Activated gamma-delta T cell treated with Interleukin-2 at 50 U/mL for 16 hours (primary cell): ENCODE measurements around the gene KRT1.
"Not testable (repeated sequence)": the region's sequence is repeated elsewhere in the genome, so short reads cannot be mapped to it uniquely, and the experiment has no call there.

Experiments used
- DNase-seq: peaks from one replicate; pipeline ENCODE4 v3.0.0-alpha.2; 2020

Gene KRT1

GRCh38 chr12:52679875-52680274 is 332 bp downstream of the KRT1 start:
- no peak for DNase-seq

GRCh38 chr12:52677671-52678070 is 2.5 kb downstream of the KRT1 start:
- no peak for DNase-seq

- DNase-seq = no peak
These were observed 3.1 kb downstream of the KRT1 start for GRCh38 chr12:52677126-52677525.

GRCh38 chr12:52676163-52676562 is 4.0 kb downstream of the KRT1 start:
- DNase-seq = no peak

- DNase-seq = no peak
These were observed 4.9 kb downstream of the KRT1 start for GRCh38 chr12:52675301-52675701.

GRCh38 chr12:52674433-52674775 is 5.8 kb downstream of the KRT1 start:
- DNase-seq = no peak

- DNase-seq = no peak
These were observed 6.3 kb downstream of the KRT1 start for GRCh38 chr12:52673713-52674432.

- no peak for DNase-seq
These were observed 7.0 kb downstream of the KRT1 start for GRCh38 chr12:52673217-52673616.

GRCh38 chr12:52672321-52672933 is 7.8 kb downstream of the KRT1 start:
- DNase-seq = no peak

GRCh38 chr12:52670961-52671360 is 9.2 kb downstream of the KRT1 start:
- DNase-seq = no peak

GRCh38 chr12:52670506-52670905 is 9.7 kb downstream of the KRT1 start:
- DNase-seq = no peak

- not testable (repeated sequence) for DNase-seq
These were observed 10.3 kb downstream of the KRT1 start for GRCh38 chr12:52669941-52670340.

- no peak for DNase-seq
These were observed 10.8 kb downstream of the KRT1 start for GRCh38 chr12:52669426-52669825.

- no peak for DNase-seq
These were observed 12.3 kb downstream of the KRT1 start for GRCh38 chr12:52667931-52668330.

- no peak for DNase-seq
These were observed 12.7 kb downstream of the KRT1 start for GRCh38 chr12:52667509-52667908.

- DNase-seq = no peak
These were observed 13.7 kb downstream of the KRT1 start for GRCh38 chr12:52666471-52666870.

- DNase-seq = no peak
These were observed 16.8 kb downstream of the KRT1 start for GRCh38 chr12:52663420-52663819.

GRCh38 chr12:52662918-52663229 is 17.3 kb downstream of the KRT1 start:
- DNase-seq = no peak

GRCh38 chr12:52662093-52662917 is 17.9 kb downstream of the KRT1 start:
- DNase-seq = no peak

GRCh38 chr12:52661668-52662067 is 18.5 kb downstream of the KRT1 start:
- DNase-seq = no peak

- DNase-seq = no peak
These were observed 19.2 kb downstream of the KRT1 start for GRCh38 chr12:52660934-52661499.

- no peak for DNase-seq
These were observed 20.3 kb downstream of the KRT1 start for GRCh38 chr12:52659951-52660350.

GRCh38 chr12:52659395-52659794 is 20.8 kb downstream of the KRT1 start:
- no peak for DNase-seq

- DNase-seq = no peak
These were observed 22.0 kb downstream of the KRT1 start for GRCh38 chr12:52658196-52658595.
